ENCODE measurements around the gene GUF1.

DNA sequence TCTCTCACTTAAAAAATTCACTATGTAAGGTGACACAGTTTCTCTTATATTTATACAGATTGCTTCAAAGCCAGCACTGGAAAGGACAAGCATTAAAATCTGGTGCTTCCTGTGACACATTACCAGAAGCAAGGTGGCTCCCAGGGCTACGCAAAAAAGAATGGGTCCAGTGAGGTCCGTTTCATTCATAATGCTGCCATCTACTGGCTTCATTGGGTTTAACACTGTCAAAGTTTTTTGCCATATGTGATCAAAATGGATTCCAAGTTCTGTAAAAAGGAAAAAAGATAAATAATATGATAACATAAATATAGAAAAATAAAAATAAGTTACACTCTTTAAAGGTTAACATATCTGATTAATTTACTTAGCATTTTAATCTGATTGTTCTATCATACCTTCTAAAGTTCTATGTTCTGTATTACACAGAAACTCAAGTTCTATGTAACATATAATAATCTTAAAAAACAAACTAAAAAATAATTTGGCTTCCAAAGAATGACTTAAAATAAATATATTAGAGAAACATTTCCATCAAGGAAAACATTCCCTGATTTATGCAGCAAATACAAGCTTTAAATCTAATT lies 48.8 kb upstream of the GUF1 start:
- no peak for TF ChIP-seq EP300 (IDR thresholded peaks at IDR 0.05; ENCODE audit: borderline replicate concordance)
- TF ChIP-seq NFIC (IDR thresholded peaks at IDR 0.05), result no peak
- TF ChIP-seq TEAD4 (IDR thresholded peaks at IDR 0.05), result no peak
- TF ChIP-seq TAF1 (IDR thresholded peaks at IDR 0.05; ENCODE audit: low read depth), result no peak
- no peak for TF ChIP-seq CEBPB (IDR thresholded peaks at IDR 0.05)
- TF ChIP-seq FOXM1 (IDR thresholded peaks at IDR 0.05; ENCODE audit: borderline replicate concordance, low read depth), result no peak
- no peak for TF ChIP-seq USF1 (IDR thresholded peaks at IDR 0.05)
- no peak for TF ChIP-seq EGR1 (IDR thresholded peaks at IDR 0.05)
- no peak for TF ChIP-seq ZBTB7A (IDR thresholded peaks at IDR 0.05; ENCODE audit: low read depth)
- TF ChIP-seq TCF12 (IDR thresholded peaks at IDR 0.05; ENCODE audit: low read depth), result no peak
- TF ChIP-seq REST (IDR thresholded peaks at IDR 0.05; ENCODE audit: low read depth), result no peak
- no peak for TF ChIP-seq CREB1 (IDR thresholded peaks at IDR 0.05; ENCODE audit: low read depth)
- peak; percentile 69 for TF ChIP-seq RAD21 (IDR thresholded peaks at IDR 0.05; ENCODE audit: low read depth)
